Neural crest cell (in vitro differentiated cells): ENCODE measurements around the gene EML1. TPM values are rescaled to one million over a fixed set of nuclear protein-coding genes. Genes with fewer than 3 reads are reported as not detected.
"Not testable (repeated sequence)": the region's sequence is repeated elsewhere in the genome, so short reads cannot be mapped to it uniquely, and the experiment has no call there.

ENCODE experiments used
- DNase-seq: peaks from one replicate; pipeline ENCODE4 v3.0.0; 2021; ENCODE audit warnings: low read depth, mixed read lengths, low spot score
- H3K27ac Mint-ChIP-seq: one replicate; pipeline ENCODE4 v1.8.0; 2021; ENCODE audit warnings: mild to moderate bottlenecking, mixed read lengths; ENCODE audit not compliant: unreplicated experiment
- H3K27me3 Mint-ChIP-seq: 2 replicates; pipeline ENCODE4 v1.8.0; 2021; ENCODE audit warnings: low read depth, mild to moderate bottlenecking, mixed read lengths
- H3K36me3 Mint-ChIP-seq: 2 replicates; pipeline ENCODE4 v1.8.0; 2021; ENCODE audit warnings: low read depth, mild to moderate bottlenecking, mixed read lengths
- H3K4me1 Mint-ChIP-seq: 2 replicates; pipeline ENCODE4 v1.8.0; 2021; ENCODE audit warnings: mixed read lengths
- H3K4me3 Mint-ChIP-seq: one replicate; pipeline ENCODE4 v1.8.0; 2021; ENCODE audit warnings: mild to moderate bottlenecking, mixed read lengths
- H3K9me3 Mint-ChIP-seq: 2 replicates; pipeline ENCODE4 v1.8.0; 2021; ENCODE audit warnings: mixed read lengths
- total RNA-seq: library from RNA; stranded (reverse); gene quantifications from 2 replicates; pipeline ENCODE4 v1.2.1, GENCODE V29; 2021
- TF ChIP-seq, protein P1 (sequence below): fragments of 200-600 bp; sonication (generic); conservative IDR thresholded peaks from 2 replicates; pipeline ENCODE4 v1.5.0; 2021; ENCODE audit warnings: antibody characterized with exemption, mild to moderate bottlenecking

EML1 gene
- total RNA-seq, 1 donor from 2014 or later, result 40.1 TPM

DNA sequence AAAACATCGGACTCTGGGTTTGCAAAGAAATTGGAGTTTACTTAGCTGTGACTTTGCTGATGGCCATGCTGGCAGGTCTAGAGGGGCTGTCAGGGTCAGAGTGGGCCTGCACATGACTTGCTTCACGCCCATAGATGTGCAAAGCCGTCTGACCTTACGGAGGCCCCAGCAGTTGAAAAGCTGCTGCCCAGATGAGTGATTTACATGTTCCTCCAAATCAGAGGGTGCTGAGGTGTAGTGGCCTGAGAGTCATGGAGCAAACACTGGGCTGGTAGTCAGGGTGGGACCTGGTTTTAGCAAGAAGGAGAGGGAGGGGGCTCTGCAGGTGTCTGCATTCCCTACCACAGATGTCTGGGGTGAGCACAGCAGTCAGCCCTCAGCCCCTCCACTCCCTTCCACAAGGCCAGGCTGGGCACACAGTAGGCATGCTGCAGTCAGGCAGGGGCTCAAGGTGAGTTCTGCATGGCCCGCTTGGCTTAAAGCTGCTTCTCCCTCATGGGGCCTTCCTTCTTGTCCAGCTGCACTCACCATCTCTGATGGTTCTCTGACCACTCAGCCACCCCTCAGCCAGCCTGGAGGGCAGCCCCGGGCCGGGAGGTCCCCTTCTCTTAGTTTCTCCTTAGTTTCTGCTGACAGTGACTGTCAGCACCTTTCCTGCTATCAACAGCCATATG lies 34.2 kb upstream of the EML1 start:
- H3K27me3 Mint-ChIP-seq, result no peaks in the 10 kb centered on the region
- TF ChIP-seq, protein P1, sequence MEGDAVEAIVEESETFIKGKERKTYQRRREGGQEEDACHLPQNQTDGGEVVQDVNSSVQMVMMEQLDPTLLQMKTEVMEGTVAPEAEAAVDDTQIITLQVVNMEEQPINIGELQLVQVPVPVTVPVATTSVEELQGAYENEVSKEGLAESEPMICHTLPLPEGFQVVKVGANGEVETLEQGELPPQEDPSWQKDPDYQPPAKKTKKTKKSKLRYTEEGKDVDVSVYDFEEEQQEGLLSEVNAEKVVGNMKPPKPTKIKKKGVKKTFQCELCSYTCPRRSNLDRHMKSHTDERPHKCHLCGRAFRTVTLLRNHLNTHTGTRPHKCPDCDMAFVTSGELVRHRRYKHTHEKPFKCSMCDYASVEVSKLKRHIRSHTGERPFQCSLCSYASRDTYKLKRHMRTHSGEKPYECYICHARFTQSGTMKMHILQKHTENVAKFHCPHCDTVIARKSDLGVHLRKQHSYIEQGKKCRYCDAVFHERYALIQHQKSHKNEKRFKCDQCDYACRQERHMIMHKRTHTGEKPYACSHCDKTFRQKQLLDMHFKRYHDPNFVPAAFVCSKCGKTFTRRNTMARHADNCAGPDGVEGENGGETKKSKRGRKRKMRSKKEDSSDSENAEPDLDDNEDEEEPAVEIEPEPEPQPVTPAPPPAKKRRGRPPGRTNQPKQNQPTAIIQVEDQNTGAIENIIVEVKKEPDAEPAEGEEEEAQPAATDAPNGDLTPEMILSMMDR, result no peak
- no peak overlapping the region for H3K4me3 Mint-ChIP-seq
- DNase-seq, result no peak
- no peaks in the 10 kb centered on the region for H3K9me3 Mint-ChIP-seq
- no peaks in the 10 kb centered on the region for H3K36me3 Mint-ChIP-seq
- H3K27ac Mint-ChIP-seq, result no peak overlapping the region
- H3K4me1 Mint-ChIP-seq, result peaks cover 32% of the 10 kb centered on the region

DNA sequence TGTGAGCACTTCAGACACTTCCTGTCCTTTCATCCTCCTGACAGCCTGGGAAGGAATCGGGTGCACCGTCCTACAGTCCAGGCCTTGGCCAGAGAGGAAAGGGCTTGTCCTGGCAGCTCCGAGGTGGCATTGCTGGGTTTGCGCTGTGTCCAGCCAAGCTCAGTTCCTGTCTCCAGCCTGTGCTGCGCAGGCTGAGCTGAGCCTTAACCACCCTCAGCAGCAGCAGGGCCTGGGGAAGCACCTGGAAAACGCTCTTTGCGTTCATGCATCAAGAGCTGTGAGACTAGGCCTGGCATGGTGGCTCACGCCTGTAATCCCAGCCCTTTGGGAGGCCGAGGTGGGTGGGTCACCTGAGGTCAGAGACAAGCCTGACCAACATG lies 33.7 kb upstream of the EML1 start:
- Mint-ChIP-seq H3K4me1 (peaks cover 30% of the 10 kb centered on the region), H3K27ac (no peak overlapping the region), H3K4me3 (no peak overlapping the region), H3K36me3 (no peaks in the 10 kb centered on the region), H3K9me3 (no peaks in the 10 kb centered on the region), H3K27me3 (no peaks in the 10 kb centered on the region)
- TF ChIP-seq, protein P1, result no peak
- no peak for DNase-seq

DNA sequence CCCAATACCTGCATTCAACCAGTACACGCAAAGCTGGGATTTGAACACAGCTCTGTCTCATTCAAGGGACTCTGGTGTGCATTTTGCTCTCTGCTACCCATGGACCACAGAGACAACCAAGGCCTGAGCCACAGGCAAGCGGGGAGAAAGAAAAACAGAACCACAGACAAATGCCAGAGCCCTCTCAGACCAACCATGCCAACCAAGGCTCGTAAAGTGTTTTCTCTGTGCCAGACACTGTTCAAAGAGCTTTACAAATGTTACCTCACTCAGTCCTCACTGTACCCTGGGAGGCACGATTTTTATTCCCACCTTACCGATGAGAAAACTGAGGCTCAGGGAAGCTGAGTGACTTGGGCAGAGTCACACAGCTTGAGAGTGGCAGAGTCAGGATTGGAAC lies 32.4 kb upstream of the EML1 start:
- peaks cover 24% of the 10 kb centered on the region for H3K4me1 Mint-ChIP-seq
- TF ChIP-seq, protein P1, result no peak
- no peaks in the 10 kb centered on the region for H3K9me3 Mint-ChIP-seq
- no peaks in the 10 kb centered on the region for H3K27me3 Mint-ChIP-seq
- no peak for DNase-seq
- H3K27ac Mint-ChIP-seq, result no peak overlapping the region
- no peak overlapping the region for H3K4me3 Mint-ChIP-seq
- H3K36me3 Mint-ChIP-seq, result no peaks in the 10 kb centered on the region

DNA sequence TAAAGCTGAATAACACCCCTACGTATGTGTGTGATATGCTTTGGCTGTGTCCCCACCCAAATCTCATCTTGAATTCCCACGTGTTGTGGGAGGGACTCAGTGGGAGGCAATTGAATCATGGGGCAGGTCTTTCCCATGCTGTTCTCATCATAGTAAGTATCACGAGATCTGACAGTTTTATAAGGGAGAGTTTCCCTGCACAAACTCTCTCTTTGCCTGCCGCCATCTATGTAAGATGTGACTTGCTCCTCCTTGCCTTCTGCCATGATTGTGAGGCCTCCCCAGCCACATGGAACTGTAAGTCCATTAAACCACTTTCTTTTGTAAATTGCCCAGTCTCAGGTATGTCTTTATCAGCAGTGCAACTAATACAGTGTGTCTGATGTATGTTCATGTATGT lies 30.3 kb upstream of the EML1 start:
- not testable (repeated sequence) for H3K27me3 Mint-ChIP-seq, DNase-seq, H3K4me3 Mint-ChIP-seq, H3K36me3 Mint-ChIP-seq, H3K9me3 Mint-ChIP-seq, H3K27ac Mint-ChIP-seq
- peaks cover 29% of the 10 kb centered on the region for H3K4me1 Mint-ChIP-seq

DNA sequence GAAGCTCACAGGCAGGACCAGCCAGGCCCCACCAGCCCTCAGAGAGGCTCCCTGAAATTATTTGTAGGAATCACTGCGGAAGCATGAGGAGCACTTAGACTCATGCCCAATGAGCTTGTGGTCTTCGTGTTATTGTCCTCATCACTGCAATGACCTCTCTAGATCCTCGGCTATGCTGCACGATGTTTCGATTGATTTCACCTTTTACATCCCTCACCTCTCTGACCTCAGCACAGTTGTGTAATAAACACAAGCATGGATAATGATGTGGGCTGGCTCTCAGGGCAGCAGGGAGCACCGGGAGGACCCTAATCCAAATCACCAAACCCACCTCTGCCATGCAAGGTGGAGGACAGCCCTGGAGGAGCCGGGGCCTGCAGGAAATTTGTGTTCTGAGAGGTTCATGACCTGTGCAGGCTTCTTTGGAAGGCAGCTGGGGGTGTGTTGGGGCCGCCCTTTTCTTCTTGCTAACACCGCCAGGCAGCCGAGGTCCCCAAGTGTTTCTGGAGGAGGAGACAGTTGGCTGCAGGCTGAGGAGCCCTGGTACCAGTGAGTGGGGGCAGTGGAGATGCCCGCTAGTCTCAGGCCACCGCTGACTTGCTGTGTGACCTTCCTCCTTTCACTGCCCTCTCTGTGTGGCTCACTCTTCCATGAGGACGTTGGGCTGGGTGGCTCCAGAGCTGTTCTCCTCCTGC lies 29.5 kb upstream of the EML1 start:
- TF ChIP-seq, protein P1, result no peak
- H3K36me3 Mint-ChIP-seq, result no peaks in the 10 kb centered on the region
- H3K4me3 Mint-ChIP-seq, result no peak overlapping the region
- DNase-seq, result no peak
- H3K27me3 Mint-ChIP-seq, result no peaks in the 10 kb centered on the region
- peaks cover 21% of the 10 kb centered on the region for H3K4me1 Mint-ChIP-seq
- no peak overlapping the region for H3K27ac Mint-ChIP-seq
- H3K9me3 Mint-ChIP-seq, result no peaks in the 10 kb centered on the region

DNA sequence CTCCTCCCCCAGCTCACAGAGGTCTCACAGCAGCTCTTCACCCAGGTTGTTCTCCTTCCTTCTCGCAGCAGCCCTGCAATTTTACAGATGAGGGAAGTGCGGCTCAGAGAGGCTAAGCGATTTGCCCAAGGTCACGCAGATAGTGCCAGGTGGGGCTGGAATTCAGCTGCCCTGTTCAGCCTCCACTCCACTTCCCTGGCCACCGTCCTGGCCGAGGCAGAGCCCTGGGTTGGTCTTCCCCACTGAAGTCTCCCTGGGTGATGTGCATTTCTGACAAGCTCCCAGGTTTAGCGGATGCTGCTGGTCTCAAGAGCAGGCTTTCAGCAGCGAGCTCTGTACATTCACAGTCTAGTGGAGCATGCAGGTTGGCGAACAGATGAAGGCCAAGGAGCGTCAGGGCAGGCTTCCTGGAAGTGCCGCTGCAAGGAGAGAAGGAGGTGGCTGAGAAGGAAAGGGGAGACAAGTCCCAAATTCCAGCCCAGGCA lies 28.9 kb upstream of the EML1 start:
- DNase-seq, result no peak
- Mint-ChIP-seq H3K4me1 (peaks cover 16% of the 10 kb centered on the region), H3K27me3 (no peaks in the 10 kb centered on the region), H3K27ac (no peak overlapping the region), H3K9me3 (no peaks in the 10 kb centered on the region), H3K36me3 (no peaks in the 10 kb centered on the region), H3K4me3 (no peak overlapping the region)
- TF ChIP-seq, protein P1, result no peak
